GM18868 (cell line): ENCODE results near the gene CDKN2AIP.
"Not testable (repeated sequence)": the region's sequence is repeated elsewhere in the genome, so short reads cannot be mapped to it uniquely, and the experiment has no call there.

Experiments used
- ATAC-seq: cut with Tn5 transposase; IDR thresholded peaks from one replicate; pipeline ENCODE4 v1.9.1; 2021; ENCODE audit warnings: mild to moderate bottlenecking, moderate library complexity; ENCODE audit not compliant: unreplicated experiment

CDKN2AIP gene

GRCh38 chr4:183445097-183445428, 627 bp downstream of the CDKN2AIP start:
- ATAC-seq, result peak; percentile 22

- no peak for ATAC-seq
Observed at GRCh38 chr4:183447646-183448045, 3.2 kb downstream of the CDKN2AIP start.

GRCh38 chr4:183448436-183448835, 4.0 kb downstream of the CDKN2AIP start:
- ATAC-seq, result no peak

GRCh38 chr4:183449193-183449882, 4.9 kb downstream of the CDKN2AIP start:
- no peak for ATAC-seq

- no peak for ATAC-seq
Observed at GRCh38 chr4:183450108-183450507, 5.7 kb downstream of the CDKN2AIP start.

GRCh38 chr4:183455431-183456195, 11.2 kb downstream of the CDKN2AIP start:
- no peak for ATAC-seq

- no peak for ATAC-seq
Observed at GRCh38 chr4:183458005-183458404, 13.6 kb downstream of the CDKN2AIP start.

GRCh38 chr4:183463903-183464619, 19.6 kb downstream of the CDKN2AIP start:
- ATAC-seq, result not testable (repeated sequence)

GRCh38 chr4:183465879-183466278, 21.4 kb downstream of the CDKN2AIP start:
- ATAC-seq, result not testable (repeated sequence)

GRCh38 chr4:183467246-183467645, 22.8 kb downstream of the CDKN2AIP start:
- ATAC-seq, result no peak

- no peak for ATAC-seq
Observed at GRCh38 chr4:183468210-183469095, 24.0 kb downstream of the CDKN2AIP start.

- ATAC-seq, result no peak
Observed at GRCh38 chr4:183469285-183469684, 24.8 kb downstream of the CDKN2AIP start.

GRCh38 chr4:183469936-183470335, 25.5 kb downstream of the CDKN2AIP start:
- ATAC-seq, result no peak

- ATAC-seq, result no peak
Observed at GRCh38 chr4:183470821-183471220, 26.4 kb downstream of the CDKN2AIP start.

GRCh38 chr4:183471946-183472708, 27.7 kb downstream of the CDKN2AIP start:
- peak; percentile 89 for ATAC-seq

- no peak for ATAC-seq
Observed at GRCh38 chr4:183478123-183478522, 33.7 kb downstream of the CDKN2AIP start.

GRCh38 chr4:183478926-183479325, 34.5 kb downstream of the CDKN2AIP start:
- no peak for ATAC-seq

- not testable (repeated sequence) for ATAC-seq
Observed at GRCh38 chr4:183482515-183483095, 38.2 kb downstream of the CDKN2AIP start.

- ATAC-seq, result no peak
Observed at GRCh38 chr4:183483997-183484396, 39.6 kb downstream of the CDKN2AIP start.
